HuH-7.5 (cell line): ENCODE results near the gene RP9.

ENCODE experiments used
- DNase-seq: peaks from one replicate; pipeline ENCODE4 v3.0.0; 2011; ENCODE audit warnings: low spot score

Gene RP9

GRCh38 chr7:33062782-33063443 is 46.3 kb downstream of the RP9 start:
- peak; percentile 89 for DNase-seq

GRCh38 chr7:33062023-33062781 is 47.0 kb downstream of the RP9 start, which contains the start of gene NT5C3A:
TSS of gene NT5C3A (minus strand) at chr7:33062776. CDS start at chr7:33062705, 71 bp downstream.
- peak; percentile 73 for DNase-seq

- DNase-seq: no peak
Measured at GRCh38 chr7:33061282-33061937, 47.8 kb downstream of the RP9 start.

DNA sequence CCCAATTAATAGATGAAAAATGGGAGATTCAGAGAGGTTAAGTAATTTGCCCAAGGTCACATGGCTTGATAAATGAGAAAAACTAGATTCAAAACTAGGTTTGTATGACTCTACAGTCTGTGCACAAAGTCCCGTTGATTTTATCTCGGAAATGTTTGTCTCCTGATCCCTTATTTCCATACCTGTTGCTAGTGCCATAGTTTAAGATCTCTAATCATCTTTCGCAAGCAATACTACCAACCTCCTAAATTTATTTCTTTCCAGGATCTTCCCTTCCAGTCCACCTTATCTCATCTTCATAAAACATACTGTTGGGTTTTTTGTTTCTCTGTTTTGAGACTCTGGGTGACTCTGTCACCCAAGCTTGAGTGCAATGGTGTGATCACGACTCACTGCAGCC is 49.6 kb downstream of the RP9 start:
- DNase-seq: no peak

DNA sequence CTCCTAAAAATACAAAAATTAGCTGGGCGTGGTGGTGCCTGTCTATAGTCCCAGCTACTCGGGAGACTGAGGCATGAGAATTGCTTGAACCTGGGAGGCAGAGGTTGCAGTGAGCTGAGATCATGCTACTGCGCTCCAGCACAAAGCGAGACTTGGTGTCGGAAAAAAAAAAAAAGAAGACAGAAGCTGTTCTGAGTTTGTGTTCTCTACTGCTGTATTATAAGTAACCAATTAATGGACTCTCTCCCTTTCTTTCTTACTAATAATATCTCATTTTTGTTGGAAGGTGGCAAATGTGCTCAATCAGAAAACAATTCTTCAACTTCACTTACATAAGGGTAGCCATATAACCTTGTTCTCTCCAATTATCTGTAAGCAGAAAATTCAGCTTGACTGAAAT is 54.0 kb downstream of the RP9 start:
- no peak for DNase-seq

DNA sequence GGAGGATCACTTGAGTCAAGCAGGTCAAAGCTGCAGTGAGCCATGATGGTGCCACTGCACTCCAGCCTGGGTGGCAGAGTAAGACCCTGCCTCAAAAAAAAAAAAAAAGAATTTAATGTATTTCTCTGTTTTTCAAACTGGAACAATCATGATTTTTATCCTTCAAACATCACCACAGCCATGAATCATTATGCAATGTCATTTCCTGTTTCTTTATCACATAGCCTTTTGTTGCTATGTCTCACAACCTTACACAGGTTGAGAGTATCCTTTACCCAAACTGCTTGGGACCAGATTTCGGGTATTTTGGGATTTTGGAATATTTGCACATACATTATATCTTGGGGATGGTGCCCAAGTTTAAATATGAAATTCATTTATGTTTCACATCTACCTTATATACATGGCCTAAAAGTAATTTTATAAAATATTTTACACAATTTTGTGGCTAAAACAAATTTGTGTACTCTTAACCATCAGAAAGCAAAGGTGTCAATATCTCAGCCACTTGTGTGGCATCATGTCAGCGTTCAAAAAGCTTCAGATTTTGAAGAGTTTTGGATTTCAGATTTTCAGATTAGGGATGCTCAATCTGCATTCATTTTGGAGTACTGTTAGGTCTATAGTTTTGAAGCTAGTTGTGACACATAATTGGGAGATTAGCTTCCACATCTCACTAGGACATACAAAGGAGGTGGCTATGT is 54.8 kb downstream of the RP9 start:
- DNase-seq: no peak

GRCh38 chr7:33053721-33054120 is 55.5 kb downstream of the RP9 start:
- DNase-seq: no peak

GRCh38 chr7:33050535-33051318 is 58.5 kb downstream of the RP9 start:
- no peak for DNase-seq

DNA sequence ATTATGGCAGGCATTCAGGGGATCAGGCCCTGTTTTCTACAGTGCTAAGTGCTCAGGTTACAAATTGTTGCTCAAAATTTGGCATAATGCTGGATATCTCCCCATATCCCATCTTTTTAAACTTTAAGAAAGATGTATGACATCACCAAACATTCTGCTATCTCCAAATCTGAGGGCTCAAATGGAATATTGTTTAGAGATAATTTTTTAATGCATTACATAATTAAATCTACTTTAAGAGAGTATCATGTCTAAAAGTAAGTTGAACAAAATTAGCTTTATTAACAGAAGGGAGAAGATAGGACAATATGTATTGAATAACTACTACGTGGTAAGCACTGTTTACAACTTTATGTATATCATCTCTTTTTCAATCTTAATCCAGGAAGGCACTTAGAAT is 60.5 kb downstream of the RP9 start:
- no peak for DNase-seq

DNA sequence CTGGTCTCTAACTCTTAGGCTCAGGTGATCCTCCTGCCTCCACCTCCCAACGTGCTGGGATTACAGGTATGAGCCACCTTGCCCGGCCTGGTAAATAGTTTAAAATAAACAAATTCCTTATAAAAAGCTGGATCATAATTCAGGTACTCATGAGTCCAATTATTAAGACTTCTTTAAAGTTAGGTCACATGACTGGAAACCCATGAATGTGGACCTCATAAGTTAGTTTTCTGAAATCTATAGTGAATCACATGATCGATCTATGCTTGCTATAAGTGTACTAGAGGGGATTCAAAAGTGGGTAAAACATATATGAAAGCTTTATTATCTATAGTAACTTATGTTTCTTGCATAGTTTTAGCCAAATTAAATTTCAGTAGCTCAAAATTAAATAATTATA is 60.9 kb downstream of the RP9 start:
- DNase-seq: no peak

- no peak for DNase-seq
Measured at GRCh38 chr7:33044986-33045385, 64.2 kb downstream of the RP9 start.
